Measurements from ENCODE around the gene SLC25A51.

The SLC25A51 gene

GRCh38 chr9:37951671-37952449, 47.9 kb upstream of the SLC25A51 start:
- DNase-seq: no peak
- Histone ChIP-seq H3F3A (ENCODE audit: insufficient read depth, low read length) (no peaks in the 10 kb centered on the region), H3K9ac (ENCODE audit: low read length) (no peak overlapping the region), H3K27ac (ENCODE audit: low read length) (no peak overlapping the region), H3K4me3 (ENCODE audit: low read length) (no peak overlapping the region), H2AFZ (ENCODE audit: low read length) (no peak overlapping the region), H3K9me3 (replicated peaks; ENCODE audit: insufficient read depth, low read length) (no peaks in the 10 kb centered on the region), H3K4me2 (ENCODE audit: low read depth, low read length) (no peak overlapping the region), H4K20me1 (ENCODE audit: insufficient read depth, low read length) (no peaks in the 10 kb centered on the region), H3K79me2 (ENCODE audit: low read length) (no peaks in the 10 kb centered on the region), H3K9me2 (replicated peaks; ENCODE audit: insufficient read depth, low read length) (no peaks in the 10 kb centered on the region), H3K27me3 (replicated peaks; ENCODE audit: insufficient read depth, low read length) (no peaks in the 10 kb centered on the region), H3K36me3 (replicated peaks; ENCODE audit: insufficient read depth, low read length) (no peaks in the 10 kb centered on the region), H3K4me1 (ENCODE audit: low read length) (no peaks in the 10 kb centered on the region; the same call in 1 of the 2 replicates)
- TF ChIP-seq EZH2 (optimal IDR thresholded peaks at IDR 0.05; ENCODE audit: low read depth, low read length): no peak
- TF ChIP-seq EZH2phosphoT487 (IDR thresholded peaks at IDR 0.05; ENCODE audit: low read length): no peak

DNA sequence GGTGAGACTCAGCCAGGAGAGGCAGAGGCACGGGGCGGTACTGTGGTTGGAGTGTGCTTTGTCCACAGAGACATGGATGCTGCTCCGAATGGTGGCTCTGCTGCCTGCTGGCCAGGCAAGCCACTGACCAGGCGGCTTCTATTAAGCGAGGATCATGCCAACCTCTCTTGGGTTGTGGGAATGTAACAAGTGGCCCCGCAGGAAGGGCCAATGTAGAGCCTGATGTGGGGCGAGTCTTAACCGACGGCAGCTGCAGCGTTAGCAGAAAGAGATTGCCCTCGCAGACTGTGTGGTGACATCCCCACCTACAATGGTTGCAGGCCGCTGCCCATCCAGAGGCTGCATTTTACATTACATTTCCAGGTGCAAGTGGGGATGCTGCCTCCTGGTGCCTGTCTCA, 46.6 kb upstream of the SLC25A51 start:
- H3K9me3 ChIP-seq (replicated peaks; ENCODE audit: insufficient read depth, low read length): no peaks in the 10 kb centered on the region
- no peaks in the 10 kb centered on the region for H3F3A ChIP-seq (ENCODE audit: insufficient read depth, low read length)
- no peak overlapping the region for H3K27ac ChIP-seq (ENCODE audit: low read length)
- H2AFZ ChIP-seq (ENCODE audit: low read length): no peak overlapping the region
- H3K36me3 ChIP-seq (replicated peaks; ENCODE audit: insufficient read depth, low read length): no peaks in the 10 kb centered on the region
- H3K27me3 ChIP-seq (replicated peaks; ENCODE audit: insufficient read depth, low read length): no peaks in the 10 kb centered on the region
- H3K9me2 ChIP-seq (replicated peaks; ENCODE audit: insufficient read depth, low read length): no peaks in the 10 kb centered on the region
- no peak for TF ChIP-seq CTCF (IDR thresholded peaks at IDR 0.05; ENCODE audit: low read length)
- no peaks in the 10 kb centered on the region for H4K20me1 ChIP-seq (ENCODE audit: insufficient read depth, low read length)
- H3K4me1 ChIP-seq (ENCODE audit: low read length): no peaks in the 10 kb centered on the region; the same call in 1 of the 2 replicates
- no peaks in the 10 kb centered on the region for H3K79me2 ChIP-seq (ENCODE audit: low read length)
- no peak overlapping the region for H3K4me3 ChIP-seq (ENCODE audit: low read length)
- H3K9ac ChIP-seq (ENCODE audit: low read length): no peak overlapping the region
- H3K4me2 ChIP-seq (ENCODE audit: low read depth, low read length): no peak overlapping the region
- DNase-seq: no peak

DNA sequence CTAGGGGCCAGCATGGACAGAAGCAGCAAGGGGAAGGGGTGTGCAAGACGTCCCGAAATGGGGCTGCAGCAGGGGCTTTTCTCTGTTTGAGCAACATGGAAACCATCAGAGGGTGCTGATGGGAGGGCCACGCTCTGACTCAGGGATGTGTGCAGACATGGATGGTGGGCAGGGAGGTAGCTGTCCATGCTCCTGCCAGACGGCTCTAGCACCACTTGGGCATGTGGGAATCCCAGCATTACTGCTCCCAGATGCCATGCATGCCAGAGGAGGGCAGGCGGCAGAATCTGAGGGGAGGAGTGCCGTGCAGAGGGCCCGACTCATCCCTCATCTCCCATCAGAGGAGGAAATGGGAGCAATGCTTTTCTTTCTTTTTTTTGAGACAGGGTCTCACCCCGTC, 45.6 kb upstream of the SLC25A51 start:
- Histone ChIP-seq H3K79me2 (ENCODE audit: low read length) (no peaks in the 10 kb centered on the region), H3K4me1 (ENCODE audit: low read length) (no peaks in the 10 kb centered on the region; the same call in 1 of the 2 replicates), H3K9me3 (replicated peaks; ENCODE audit: insufficient read depth, low read length) (no peaks in the 10 kb centered on the region), H3K9me2 (replicated peaks; ENCODE audit: insufficient read depth, low read length) (no peaks in the 10 kb centered on the region), H3K27me3 (replicated peaks; ENCODE audit: insufficient read depth, low read length) (no peaks in the 10 kb centered on the region), H4K20me1 (ENCODE audit: insufficient read depth, low read length) (no peaks in the 10 kb centered on the region), H3K4me2 (ENCODE audit: low read depth, low read length) (no peak overlapping the region), H3K36me3 (replicated peaks; ENCODE audit: insufficient read depth, low read length) (no peaks in the 10 kb centered on the region), H3F3A (ENCODE audit: insufficient read depth, low read length) (no peaks in the 10 kb centered on the region), H2AFZ (ENCODE audit: low read length) (no peak overlapping the region), H3K27ac (ENCODE audit: low read length) (no peak overlapping the region), H3K9ac (ENCODE audit: low read length) (no peak overlapping the region), H3K4me3 (ENCODE audit: low read length) (no peak overlapping the region)
- TF ChIP-seq EZH2phosphoT487 (IDR thresholded peaks at IDR 0.05; ENCODE audit: low read length): no peak
- no peak for TF ChIP-seq CTCF (IDR thresholded peaks at IDR 0.05; ENCODE audit: low read length)
- no peak for TF ChIP-seq EZH2 (optimal IDR thresholded peaks at IDR 0.05; ENCODE audit: low read depth, low read length)
- no peak for DNase-seq

DNA sequence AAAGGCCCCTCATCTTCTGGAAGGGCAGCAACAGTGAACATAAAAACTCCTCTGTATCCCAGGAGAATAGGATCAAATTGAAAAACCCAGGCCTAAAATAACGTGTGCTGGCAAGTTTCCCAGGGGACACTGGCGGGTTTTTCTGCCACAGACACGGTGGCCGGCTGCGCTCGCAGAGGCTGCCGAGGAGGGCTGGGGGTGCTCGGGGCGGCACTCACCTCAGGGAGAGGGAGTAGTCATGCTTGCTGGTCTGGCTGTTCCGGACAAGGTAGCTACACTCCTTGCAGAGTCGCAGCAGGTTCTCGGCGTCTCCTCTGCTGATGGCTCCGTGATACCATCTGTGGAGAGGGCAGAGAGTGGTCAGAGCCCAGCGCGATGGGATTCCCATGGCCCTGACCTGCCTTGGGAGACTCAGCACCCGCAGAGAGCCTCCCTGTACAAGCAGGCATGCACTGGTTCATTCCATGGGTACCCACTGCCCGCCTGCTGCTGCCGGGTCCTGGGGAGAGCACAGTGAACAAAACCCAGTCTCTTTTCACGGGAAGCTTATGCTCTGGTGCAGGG, 44.6 kb upstream of the SLC25A51 start:
- TF ChIP-seq EZH2 (optimal IDR thresholded peaks at IDR 0.05; ENCODE audit: low read depth, low read length): no peak
- no peak for TF ChIP-seq CTCF (IDR thresholded peaks at IDR 0.05; ENCODE audit: low read length)
- no peak for TF ChIP-seq EZH2phosphoT487 (IDR thresholded peaks at IDR 0.05; ENCODE audit: low read length)
- no peaks in the 10 kb centered on the region for H3K9me2 ChIP-seq (replicated peaks; ENCODE audit: insufficient read depth, low read length)
- no peak overlapping the region for H2AFZ ChIP-seq (ENCODE audit: low read length)
- H3K36me3 ChIP-seq (replicated peaks; ENCODE audit: insufficient read depth, low read length): no peaks in the 10 kb centered on the region
- H3K9ac ChIP-seq (ENCODE audit: low read length): no peak overlapping the region
- H3K4me2 ChIP-seq (ENCODE audit: low read depth, low read length): no peak overlapping the region
- H3K27me3 ChIP-seq (replicated peaks; ENCODE audit: insufficient read depth, low read length): no peaks in the 10 kb centered on the region
- no peaks in the 10 kb centered on the region for H3K9me3 ChIP-seq (replicated peaks; ENCODE audit: insufficient read depth, low read length)
- H3K79me2 ChIP-seq (ENCODE audit: low read length): no peaks in the 10 kb centered on the region
- no peak for DNase-seq
- no peaks in the 10 kb centered on the region for H3K4me1 ChIP-seq (ENCODE audit: low read length)
- H3K27ac ChIP-seq (ENCODE audit: low read length): no peak overlapping the region
- H3F3A ChIP-seq (ENCODE audit: insufficient read depth, low read length): no peaks in the 10 kb centered on the region
- no peaks in the 10 kb centered on the region for H4K20me1 ChIP-seq (ENCODE audit: insufficient read depth, low read length)
- H3K4me3 ChIP-seq (ENCODE audit: low read length): no peak overlapping the region
